WTC11 (cell line): ENCODE data around the gene RASAL2. TPM values are rescaled to one million over a fixed set of nuclear protein-coding genes. Genes with fewer than 3 reads are reported as not detected.

ENCODE experiments used
- ATAC-seq: fragments of 200-7000 bp; cut with Tn5 transposase; 2 replicates; pipeline ENCODE4 v1.10.0; 2021; ENCODE audit warnings: mild to moderate bottlenecking, moderate library complexity
- CTCF ChIA-PET: fragments of 300-600 bp; sonication (Branson Sonifier 250); formaldehyde crosslinking; loops from one replicate; lab custom pipeline; 2021; ENCODE audit warnings: antibody characterized with exemption; lab: Charles Lee
- POLR2A ChIA-PET: fragments of 350-600 bp; sonication (Branson Sonifier 250); formaldehyde crosslinking; loops from one replicate; lab custom pipeline; 2021; ENCODE audit warnings: antibody characterized with exemption; lab: Charles Lee
- DNase-seq: peaks from one replicate; pipeline ENCODE4 v3.0.0; 2021; ENCODE audit warnings: low spot score
- H3K27ac Mint-ChIP-seq: 2 replicates; pipeline ENCODE4 v1.8.0; 2021; ENCODE audit warnings: mixed read lengths
- H3K27me3 Mint-ChIP-seq: 2 replicates; pipeline ENCODE4 v1.8.0; 2021; ENCODE audit warnings: low read depth, mild to moderate bottlenecking, moderate library complexity, mixed read lengths
- H3K36me3 Mint-ChIP-seq: 2 replicates; pipeline ENCODE4 v1.8.0; 2021; ENCODE audit warnings: mixed read lengths
- H3K4me1 Mint-ChIP-seq: 2 replicates; pipeline ENCODE4 v1.8.0; 2022; ENCODE audit warnings: mixed read lengths
- H3K4me3 Mint-ChIP-seq: 2 replicates; pipeline ENCODE4 v1.8.0; 2021; ENCODE audit warnings: mild to moderate bottlenecking, moderate library complexity, mixed read lengths
- H3K9me3 Mint-ChIP-seq: 2 replicates; pipeline ENCODE4 v1.8.0; 2021; ENCODE audit warnings: mixed read lengths
- ATF6 ChIP-seq: sonication (generic); formaldehyde crosslinking; IDR thresholded peaks from 2 replicates; pipeline ENCODE4 v1.8.1; 2023; ENCODE audit warnings: mild to moderate bottlenecking, missing genetic modification reagents
- CREM ChIP-seq: sonication (generic); formaldehyde crosslinking; IDR thresholded peaks from 2 replicates; pipeline ENCODE4 v1.8.1; 2022; ENCODE audit warnings: mild to moderate bottlenecking, missing genetic modification reagents, moderate library complexity
- ELF4 ChIP-seq: sonication (generic); formaldehyde crosslinking; IDR thresholded peaks from 2 replicates; pipeline ENCODE4 v1.8.1; 2022; ENCODE audit warnings: low read depth, mild to moderate bottlenecking, moderate library complexity, missing genetic modification reagents
- ESRRA ChIP-seq: sonication (generic); formaldehyde crosslinking; IDR thresholded peaks from 2 replicates; pipeline ENCODE4 v1.8.1; 2022; ENCODE audit warnings: mild to moderate bottlenecking, missing genetic modification reagents, borderline replicate concordance
- ETV6 ChIP-seq: sonication (generic); formaldehyde crosslinking; IDR thresholded peaks from 2 replicates; pipeline ENCODE4 v1.8.1; 2022; ENCODE audit warnings: mild to moderate bottlenecking, missing genetic modification reagents
- FOXJ3 ChIP-seq: sonication (generic); formaldehyde crosslinking; IDR thresholded peaks from 2 replicates; pipeline ENCODE4 v1.9.0; 2021; ENCODE audit warnings: missing genetic modification reagents, mild to moderate bottlenecking, borderline replicate concordance
- FOXP4 ChIP-seq: sonication (generic); formaldehyde crosslinking; IDR thresholded peaks from 2 replicates; pipeline ENCODE4 v1.8.0; 2022; ENCODE audit warnings: mild to moderate bottlenecking, missing genetic modification reagents
- JAZF1 ChIP-seq: fragments of 250-450 bp; sonication (Bioruptor Pico); IDR thresholded peaks from 2 replicates; pipeline ENCODE4 v1.9.0; 2021; ENCODE audit warnings: moderate library complexity, mild to moderate bottlenecking, inconsistent platforms
- NFATC4 ChIP-seq: fragments of 250-450 bp; sonication (Bioruptor Pico); IDR thresholded peaks from 2 replicates; pipeline ENCODE4 v1.9.0; 2021; ENCODE audit warnings: mild to moderate bottlenecking
- NR1H2 ChIP-seq: sonication (generic); formaldehyde crosslinking; IDR thresholded peaks from 2 replicates; pipeline ENCODE4 v1.9.0; 2021; ENCODE audit warnings: mild to moderate bottlenecking, moderate library complexity, missing genetic modification reagents
- NR2C2 ChIP-seq: sonication (generic); formaldehyde crosslinking; IDR thresholded peaks from 2 replicates; pipeline ENCODE4 v1.8.0; 2022; ENCODE audit warnings: mild to moderate bottlenecking, missing genetic modification reagents
- PREB ChIP-seq: sonication (generic); formaldehyde crosslinking; IDR thresholded peaks from 2 replicates; pipeline ENCODE4 v1.8.1; 2022; ENCODE audit warnings: mild to moderate bottlenecking, missing genetic modification reagents, moderate library complexity, borderline replicate concordance
- SOX15 ChIP-seq: fragments of 250-450 bp; sonication (Bioruptor Pico); IDR thresholded peaks from 2 replicates; pipeline ENCODE4 v1.9.0; 2021; ENCODE audit warnings: mild to moderate bottlenecking
- TEAD1 ChIP-seq: sonication (generic); formaldehyde crosslinking; IDR thresholded peaks from 2 replicates; pipeline ENCODE4 v1.8.0; 2022; ENCODE audit warnings: mild to moderate bottlenecking, missing genetic modification reagents
- TEAD4 ChIP-seq: sonication (generic); formaldehyde crosslinking; IDR thresholded peaks from 2 replicates; pipeline ENCODE4 v1.8.0; 2022; ENCODE audit warnings: mild to moderate bottlenecking, missing genetic modification reagents
- TP53 ChIP-seq: sonication (generic); formaldehyde crosslinking; IDR thresholded peaks from 2 replicates; pipeline ENCODE4 v1.8.1; 2023; ENCODE audit warnings: mild to moderate bottlenecking, missing genetic modification reagents
- ZNF121 ChIP-seq: sonication (generic); formaldehyde crosslinking; IDR thresholded peaks from 2 replicates; pipeline ENCODE4 v1.8.0; 2023; ENCODE audit warnings: missing genetic modification reagents
- total RNA-seq: library from RNA; stranded (reverse); gene quantifications from 3 replicates; pipeline ENCODE4 v1.2.3, GENCODE V29; 2021
- TF ChIP-seq, protein P1 (sequence below): fragments of 250-450 bp; sonication (Bioruptor Pico); conservative IDR thresholded peaks from 2 replicates; pipeline ENCODE4 v1.9.0; 2021; ENCODE audit warnings: mild to moderate bottlenecking
- TF ChIP-seq, protein P2 (sequence below): sonication (generic); formaldehyde crosslinking; IDR thresholded peaks from 2 replicates; pipeline ENCODE4 v1.8.0; 2023; ENCODE audit warnings: mild to moderate bottlenecking, missing genetic modification reagents
- TF ChIP-seq, protein P3 (sequence below): fragments of 250-450 bp; sonication (Bioruptor Pico); IDR thresholded peaks from 2 replicates; pipeline ENCODE4 v1.9.0; 2021; ENCODE audit warnings: mild to moderate bottlenecking

RASAL2 gene
- total RNA-seq, 1 experiment from 2014 or later, result 29.5 TPM

DNA sequence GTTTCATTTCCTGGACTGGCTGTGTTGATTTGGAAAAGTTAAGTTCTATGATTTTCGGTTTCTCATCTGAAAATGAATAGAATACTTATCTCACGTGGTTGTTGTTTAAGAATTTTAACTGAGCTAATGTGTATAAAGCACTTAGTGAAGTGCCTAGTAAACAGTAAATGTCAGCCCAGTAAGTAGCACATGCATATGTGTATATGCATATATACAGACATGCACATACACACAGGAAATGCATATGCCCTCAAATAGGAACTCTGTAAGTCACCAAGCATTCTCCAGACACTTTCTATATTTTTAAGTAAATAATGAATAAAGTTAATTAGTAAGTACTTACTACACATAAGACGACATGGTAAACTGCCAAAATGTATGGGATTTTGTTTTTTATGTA, 274.3 kb downstream of the RASAL2 start (continued):
- TF ChIP-seq, protein P1, sequence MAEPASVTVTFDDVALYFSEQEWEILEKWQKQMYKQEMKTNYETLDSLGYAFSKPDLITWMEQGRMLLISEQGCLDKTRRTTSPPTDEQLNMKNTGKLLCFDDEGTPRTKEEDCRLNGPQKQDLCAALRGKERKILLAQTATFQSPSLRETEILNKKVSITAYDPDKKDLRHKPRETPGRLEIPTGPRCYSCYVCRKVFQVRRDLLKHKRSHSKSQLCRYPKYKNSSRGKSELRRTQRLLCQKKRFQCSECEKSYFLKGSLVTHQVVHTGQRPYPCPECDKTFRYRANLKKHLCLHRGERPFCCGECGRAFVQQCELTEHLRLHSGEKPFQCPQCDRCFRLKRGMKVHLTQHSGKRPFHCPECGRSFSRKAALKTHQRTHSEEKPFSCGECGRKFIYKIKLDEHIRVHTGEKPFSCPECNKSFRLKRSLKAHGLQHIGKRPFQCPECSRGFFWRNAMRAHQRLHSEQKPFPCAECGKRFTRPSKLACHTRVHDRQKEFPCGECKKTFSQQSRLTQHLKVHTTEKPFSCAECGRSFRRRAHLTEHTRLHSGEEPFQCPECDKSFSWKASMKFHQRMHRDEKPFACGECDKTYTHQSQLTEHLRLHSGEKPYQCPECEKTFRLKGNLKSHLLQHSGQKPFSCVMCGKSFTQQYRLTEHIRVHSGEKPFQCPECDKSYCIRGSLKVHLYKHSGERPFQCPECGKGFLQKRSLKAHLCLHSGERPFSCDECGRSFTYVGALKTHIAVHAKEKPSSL (CRISPR knock-in tag), result no peak
- no peak for TF ChIP-seq ETV6 (CRISPR knock-in tag)
- no peak for TF ChIP-seq FOXJ3
- TF ChIP-seq ELF4 (CRISPR knock-in tag), result no peak
- TF ChIP-seq JAZF1 (CRISPR knock-in tag), result no peak
- no peak for TF ChIP-seq FOXP4 (CRISPR knock-in tag)
- TF ChIP-seq, all 79 proteins: peak for 0

- DNase-seq (no peak), ATAC-seq (peak; percentile 31; the same call in 1 of the 2 replicates)
- TF ChIP-seq TEAD1 (no peak), ETV6 (CRISPR knock-in tag) (no peak), TP53 (CRISPR knock-in tag) (no peak), NR1H2 (no peak), NR2C2 (CRISPR knock-in tag) (no peak), PREB (CRISPR knock-in tag) (no peak), ATF6 (no peak)
- TF ChIP-seq, protein P2, sequence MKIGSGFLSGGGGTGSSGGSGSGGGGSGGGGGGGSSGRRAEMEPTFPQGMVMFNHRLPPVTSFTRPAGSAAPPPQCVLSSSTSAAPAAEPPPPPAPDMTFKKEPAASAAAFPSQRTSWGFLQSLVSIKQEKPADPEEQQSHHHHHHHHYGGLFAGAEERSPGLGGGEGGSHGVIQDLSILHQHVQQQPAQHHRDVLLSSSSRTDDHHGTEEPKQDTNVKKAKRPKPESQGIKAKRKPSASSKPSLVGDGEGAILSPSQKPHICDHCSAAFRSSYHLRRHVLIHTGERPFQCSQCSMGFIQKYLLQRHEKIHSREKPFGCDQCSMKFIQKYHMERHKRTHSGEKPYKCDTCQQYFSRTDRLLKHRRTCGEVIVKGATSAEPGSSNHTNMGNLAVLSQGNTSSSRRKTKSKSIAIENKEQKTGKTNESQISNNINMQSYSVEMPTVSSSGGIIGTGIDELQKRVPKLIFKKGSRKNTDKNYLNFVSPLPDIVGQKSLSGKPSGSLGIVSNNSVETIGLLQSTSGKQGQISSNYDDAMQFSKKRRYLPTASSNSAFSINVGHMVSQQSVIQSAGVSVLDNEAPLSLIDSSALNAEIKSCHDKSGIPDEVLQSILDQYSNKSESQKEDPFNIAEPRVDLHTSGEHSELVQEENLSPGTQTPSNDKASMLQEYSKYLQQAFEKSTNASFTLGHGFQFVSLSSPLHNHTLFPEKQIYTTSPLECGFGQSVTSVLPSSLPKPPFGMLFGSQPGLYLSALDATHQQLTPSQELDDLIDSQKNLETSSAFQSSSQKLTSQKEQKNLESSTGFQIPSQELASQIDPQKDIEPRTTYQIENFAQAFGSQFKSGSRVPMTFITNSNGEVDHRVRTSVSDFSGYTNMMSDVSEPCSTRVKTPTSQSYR (CRISPR knock-in tag), result no peak
- ChIA-PET POLR2A (no interaction called here), CTCF (interaction anchor here (0.6 to 3.7 kb wide), 13 partner anchors 8 to 339 kb away, joined by 3 to 27 read pairs (median 3); no protein-coding TSS in a partner anchor)
- Mint-ChIP-seq H3K27ac (no peak overlapping the region), H3K36me3 (no peaks in the 10 kb centered on the region), H3K4me1 (peaks cover 2% of the 10 kb centered on the region; the same call in 1 of the 2 replicates), H3K27me3 (no peaks in the 10 kb centered on the region), H3K9me3 (no peaks in the 10 kb centered on the region), H3K4me3 (no peak overlapping the region)
These were observed 277.3 kb downstream of the RASAL2 start for GRCh38 chr1:178371235-178371634.

- Mint-ChIP-seq H3K9me3 (no peaks in the 10 kb centered on the region), H3K4me1 (peaks cover 2% of the 10 kb centered on the region; the same call in 1 of the 2 replicates), H3K4me3 (no peak overlapping the region), H3K27me3 (no peaks in the 10 kb centered on the region), H3K36me3 (no peaks in the 10 kb centered on the region), H3K27ac (no peak overlapping the region)
- ChIA-PET POLR2A (no interaction called here), CTCF (interaction anchor here (1.1 to 3.7 kb wide), 7 partner anchors 8 to 334 kb away, joined by 3 to 27 read pairs (median 4); no protein-coding TSS in a partner anchor)
- DNase-seq (no peak), ATAC-seq (no peak)
- TF ChIP-seq SOX15 (no peak), TEAD4 (CRISPR knock-in tag) (no peak), NFATC4 (CRISPR knock-in tag) (no peak), ESRRA (no peak), ZNF121 (CRISPR knock-in tag) (no peak), CREM (CRISPR knock-in tag) (no peak)
- TF ChIP-seq, protein P3, sequence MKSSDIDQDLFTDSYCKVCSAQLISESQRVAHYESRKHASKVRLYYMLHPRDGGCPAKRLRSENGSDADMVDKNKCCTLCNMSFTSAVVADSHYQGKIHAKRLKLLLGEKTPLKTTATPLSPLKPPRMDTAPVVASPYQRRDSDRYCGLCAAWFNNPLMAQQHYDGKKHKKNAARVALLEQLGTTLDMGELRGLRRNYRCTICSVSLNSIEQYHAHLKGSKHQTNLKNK (CRISPR knock-in tag), result no peak
These were observed 278.1 kb downstream of the RASAL2 start for GRCh38 chr1:178371933-178372388.
